Thyroid gland (tissue), 4 donors: Measurements from ENCODE around the gene HDDC3. TPM values are rescaled to one million over a fixed set of nuclear protein-coding genes. Genes with fewer than 3 reads are reported as not detected.
A peak's percentile ranks its signal among the peaks of the same experiment; 100 is the strongest.

ENCODE experiments used
- DNase-seq, 2 donors: peaks; one replicate each; pipeline ENCODE4 v3.0.0-alpha.2; 2019
- H3K27ac ChIP-seq, 3 donors: fragments of 200-600 bp; sonication (generic); 1 replicate in 2 of 3; 2 replicates in 1 of 3; pipeline ENCODE4 v1.5.1; 2016 to 2019; ENCODE audit warnings: mild to moderate bottlenecking in 1 of 3, moderate library complexity in 1 of 3
- H3K27me3 ChIP-seq: fragments of 200-600 bp; sonication (generic); one replicate; pipeline ENCODE4 v1.5.1; 2019
- H3K36me3 ChIP-seq, 2 donors: fragments of 200-600 bp; sonication (generic); one replicate each; pipeline ENCODE4 v1.5.1; 2016 to 2019
- H3K4me1 ChIP-seq, 2 donors: fragments of 200-600 bp; sonication (generic); one replicate each; pipeline ENCODE4 v1.5.1; 2017 to 2019
- H3K4me3 ChIP-seq, 3 donors: fragments of 200-600 bp; sonication (generic); replicated peaks in 1 of 3; 1 replicate in 2 of 3; 2 replicates in 1 of 3; pipeline ENCODE4 v1.5.1; 2016; ENCODE audit warnings: mild to moderate bottlenecking in 1 of 3
- H3K9me3 ChIP-seq: fragments of 200-600 bp; sonication (generic); one replicate; pipeline ENCODE4 v1.5.1; 2017
- POLR2A ChIP-seq, 2 donors: fragments of 450-650 bp; IDR thresholded peaks; one replicate each; pipeline ENCODE4 v1.6.1; 2017; ENCODE audit warnings: antibody characterized with exemption in 2 of 2, mild to moderate bottlenecking in 2 of 2, moderate library complexity in 1 of 2
- WGBS, 2 donors: methylation state at CpG; one replicate each; pipeline ENCODE4 v1.1.5; 2017; 5-methylcytosine and 5-hydroxymethylcytosine counted together
- intact Hi-C: fragments of 100-400 bp; cut with DNase I; formaldehyde crosslinking; loops from one replicate; pipeline ENCODE4 v1.15.1; 2023
- total RNA-seq, 4 donors: library from RNA; depleted of rRNA; stranded (reverse); fragments of >200 nt; gene quantifications; one replicate each; pipeline ENCODE4 v1.2.3, GENCODE V29; 2016
- TF ChIP-seq, protein P1 (sequence below), 6 experiments: fragments of 200-600 bp in 3 of 6; fragments of 450-650 bp in 3 of 6; sonication (generic) in 3 of 6; IDR thresholded peaks; one replicate each; pipeline ENCODE4 v1.5.1; 2016 to 2019; ENCODE audit warnings: antibody characterized with exemption in 6 of 6, mild to moderate bottlenecking in 2 of 6, inconsistent platforms in 1 of 6, moderate library complexity in 1 of 6

Gene HDDC3, protein sequence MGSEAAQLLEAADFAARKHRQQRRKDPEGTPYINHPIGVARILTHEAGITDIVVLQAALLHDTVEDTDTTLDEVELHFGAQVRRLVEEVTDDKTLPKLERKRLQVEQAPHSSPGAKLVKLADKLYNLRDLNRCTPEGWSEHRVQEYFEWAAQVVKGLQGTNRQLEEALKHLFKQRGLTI
- 10 to 100 TPM; 13.3 to 25.7 (median 18.0) TPM for total RNA-seq

DNA sequence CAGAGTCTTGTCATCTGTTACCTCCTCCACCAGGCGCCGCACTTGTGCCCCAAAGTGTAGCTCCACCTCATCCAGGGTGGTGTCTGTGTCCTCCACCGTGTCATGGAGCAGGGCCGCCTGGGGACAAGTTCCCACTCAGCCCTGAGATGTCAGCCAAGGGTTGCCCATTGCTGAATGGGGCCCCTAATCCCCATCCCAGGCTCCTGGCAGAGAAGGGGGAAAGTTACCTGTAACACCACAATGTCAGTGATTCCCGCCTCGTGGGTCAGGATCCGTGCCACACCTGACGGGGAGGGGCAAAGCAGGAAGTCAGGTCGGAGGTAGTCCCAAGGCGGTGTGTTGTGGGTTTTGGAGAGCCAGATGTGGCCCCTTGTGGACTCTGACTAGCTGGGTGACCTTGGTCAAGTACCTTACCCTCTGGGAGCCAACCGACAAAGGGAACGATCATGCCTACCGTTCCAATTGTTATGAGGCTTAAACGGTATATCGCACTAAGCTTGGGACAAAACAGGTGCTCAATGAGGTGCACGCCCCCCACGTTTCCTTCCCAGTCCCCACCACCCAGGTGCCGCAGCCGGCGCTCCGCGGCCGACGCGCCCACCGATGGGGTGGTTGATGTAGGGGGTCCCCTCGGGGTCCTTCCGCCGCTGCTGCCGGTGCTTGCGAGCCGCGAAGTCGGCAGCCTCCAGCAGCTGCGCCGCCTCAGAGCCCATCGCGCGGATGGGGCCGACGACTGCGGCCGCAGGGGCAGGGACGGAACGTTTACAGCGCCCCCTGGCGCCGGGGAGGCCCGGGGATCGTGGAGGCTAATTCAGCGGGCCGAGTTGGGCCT is at the start of gene HDDC3:
Gene HDDC3, minus strand, starts transcription at position 722 of the 832 bp plus-strand sequence. Its CDS starts 9 bp downstream, at position 713.
- 0 to 3% methylated on average over 8 to 23 of the region's 52 CpGs for WGBS, 2 donors
- peaks cover 23 to 45% of the 10 kb centered on the region in 2 donors for H3K4me1 ChIP-seq
- intact Hi-C loops, result no loop called here

DNA sequence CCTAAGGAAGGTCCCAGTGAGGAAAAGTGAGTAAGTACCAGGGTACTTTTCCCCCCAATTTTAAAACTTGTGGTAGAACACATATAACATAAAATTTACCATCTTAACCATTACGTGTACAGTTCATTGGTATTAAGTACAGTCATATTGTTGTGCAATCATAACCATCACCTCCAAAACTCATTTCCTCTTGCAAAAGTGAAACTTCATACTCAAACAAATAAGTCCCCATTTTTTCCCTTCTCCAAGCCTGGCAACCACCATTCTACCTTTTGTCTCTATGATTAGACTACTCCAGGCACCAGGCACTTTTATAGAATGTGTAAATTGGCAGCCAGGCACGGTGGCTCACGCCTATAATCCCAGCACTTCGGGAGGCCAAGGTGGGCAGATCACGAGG is 49.8 kb upstream of the HDDC3 start:
- no peaks in the 10 kb centered on the region for H3K27me3 ChIP-seq
- no peaks in the 10 kb centered on the region for H3K4me1 ChIP-seq
- no peaks in the 10 kb centered on the region for H3K9me3 ChIP-seq
- TF ChIP-seq POLR2A (IDR thresholded peaks at IDR 0.05), result no peak
- TF ChIP-seq, protein P1, sequence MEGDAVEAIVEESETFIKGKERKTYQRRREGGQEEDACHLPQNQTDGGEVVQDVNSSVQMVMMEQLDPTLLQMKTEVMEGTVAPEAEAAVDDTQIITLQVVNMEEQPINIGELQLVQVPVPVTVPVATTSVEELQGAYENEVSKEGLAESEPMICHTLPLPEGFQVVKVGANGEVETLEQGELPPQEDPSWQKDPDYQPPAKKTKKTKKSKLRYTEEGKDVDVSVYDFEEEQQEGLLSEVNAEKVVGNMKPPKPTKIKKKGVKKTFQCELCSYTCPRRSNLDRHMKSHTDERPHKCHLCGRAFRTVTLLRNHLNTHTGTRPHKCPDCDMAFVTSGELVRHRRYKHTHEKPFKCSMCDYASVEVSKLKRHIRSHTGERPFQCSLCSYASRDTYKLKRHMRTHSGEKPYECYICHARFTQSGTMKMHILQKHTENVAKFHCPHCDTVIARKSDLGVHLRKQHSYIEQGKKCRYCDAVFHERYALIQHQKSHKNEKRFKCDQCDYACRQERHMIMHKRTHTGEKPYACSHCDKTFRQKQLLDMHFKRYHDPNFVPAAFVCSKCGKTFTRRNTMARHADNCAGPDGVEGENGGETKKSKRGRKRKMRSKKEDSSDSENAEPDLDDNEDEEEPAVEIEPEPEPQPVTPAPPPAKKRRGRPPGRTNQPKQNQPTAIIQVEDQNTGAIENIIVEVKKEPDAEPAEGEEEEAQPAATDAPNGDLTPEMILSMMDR (IDR thresholded peaks at IDR 0.05), result no peak
- no peaks in the 10 kb centered on the region for H3K36me3 ChIP-seq
- no peak overlapping the region for H3K27ac ChIP-seq
- no peak overlapping the region for H3K4me3 ChIP-seq
- no peak for DNase-seq
- WGBS, 2 donors, result 94 to 95% methylated on average over 5 of the region's 5 CpGs
- intact Hi-C loops, result no loop called here

More for the DNA sequence above, at the start of gene HDDC3:
- Histone ChIP-seq H3K27me3 (no peaks in the 10 kb centered on the region), H3K27ac (peak within 1 kb of the TSS; percentile 68 to 97 (median 86)), H3K36me3 (no peaks in the 10 kb centered on the region), H3K4me3 (peak within 1 kb of the TSS; percentile 0 to 85 (median 32)), H3K9me3 (no peaks in the 10 kb centered on the region)
- DNase-seq, result peak; percentile 86 to 92
- peak in 1 of 2 donors; percentile 64 for TF ChIP-seq POLR2A (IDR thresholded peaks at IDR 0.05)
- TF ChIP-seq, protein P1 (IDR thresholded peaks at IDR 0.05), result peak; percentile 67 to 94 (median 88)

DNA sequence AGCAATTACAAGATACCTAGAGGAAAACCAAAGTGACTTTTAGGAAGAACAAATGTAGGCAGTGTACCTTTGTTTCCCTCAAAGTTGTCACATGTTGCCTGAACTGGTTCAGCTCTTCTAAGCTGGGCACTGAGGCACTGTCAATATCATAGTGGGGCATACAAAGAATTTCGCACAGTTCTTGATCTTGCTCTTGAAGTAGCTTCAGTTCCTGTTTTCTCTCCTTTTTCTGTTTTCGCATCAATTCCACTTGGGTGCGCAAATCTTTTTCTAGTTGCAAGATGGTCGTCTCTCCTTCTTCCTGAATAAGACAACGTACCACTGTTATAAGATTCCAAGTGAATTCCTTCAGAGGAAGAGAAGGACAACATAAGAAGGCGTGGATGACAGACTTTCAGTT is 49.3 kb upstream of the HDDC3 start:
- Histone ChIP-seq H3K27me3 (no peaks in the 10 kb centered on the region), H3K9me3 (no peaks in the 10 kb centered on the region), H3K27ac (no peak overlapping the region), H3K4me1 (no peaks in the 10 kb centered on the region), H3K36me3 (no peaks in the 10 kb centered on the region), H3K4me3 (no peak overlapping the region)
- intact Hi-C loops, result no loop called here
- no peak for TF ChIP-seq POLR2A (IDR thresholded peaks at IDR 0.05)
- TF ChIP-seq, protein P1 (IDR thresholded peaks at IDR 0.05), result no peak
- WGBS, 2 donors, result 85 to 93% methylated on average over 6 of the region's 6 CpGs
- no peak for DNase-seq

DNA sequence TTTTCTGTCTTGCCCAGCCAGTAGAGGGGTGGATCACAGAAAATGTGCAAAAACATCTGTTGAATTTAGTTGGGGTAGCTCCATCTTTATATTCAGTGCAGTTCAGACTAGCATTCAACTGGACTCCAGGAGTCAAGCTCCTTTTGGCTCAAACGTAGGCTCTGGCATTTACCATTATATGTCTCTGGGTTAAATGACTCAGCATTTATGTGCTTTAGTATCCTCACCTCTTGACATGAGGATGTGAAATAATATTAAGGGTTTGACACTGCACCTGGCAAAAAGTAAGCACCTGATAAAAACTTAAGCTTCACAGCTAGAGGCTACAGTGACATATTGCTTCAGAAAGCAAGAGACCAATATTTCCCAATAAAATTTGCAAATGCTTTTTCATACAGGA is 47.2 kb upstream of the HDDC3 start:
- WGBS, 2 donors, result 30 to 76% methylated on average over 1 of the region's 1 CpG
- intact Hi-C loops, result no loop called here
- Histone ChIP-seq H3K9me3 (no peaks in the 10 kb centered on the region), H3K36me3 (no peaks in the 10 kb centered on the region), H3K4me1 (no peaks in the 10 kb centered on the region), H3K27me3 (no peaks in the 10 kb centered on the region), H3K27ac (no peak overlapping the region), H3K4me3 (no peak overlapping the region)
- no peak for DNase-seq
- TF ChIP-seq POLR2A (IDR thresholded peaks at IDR 0.05), result no peak
- TF ChIP-seq, protein P1 (IDR thresholded peaks at IDR 0.05), result no peak

DNA sequence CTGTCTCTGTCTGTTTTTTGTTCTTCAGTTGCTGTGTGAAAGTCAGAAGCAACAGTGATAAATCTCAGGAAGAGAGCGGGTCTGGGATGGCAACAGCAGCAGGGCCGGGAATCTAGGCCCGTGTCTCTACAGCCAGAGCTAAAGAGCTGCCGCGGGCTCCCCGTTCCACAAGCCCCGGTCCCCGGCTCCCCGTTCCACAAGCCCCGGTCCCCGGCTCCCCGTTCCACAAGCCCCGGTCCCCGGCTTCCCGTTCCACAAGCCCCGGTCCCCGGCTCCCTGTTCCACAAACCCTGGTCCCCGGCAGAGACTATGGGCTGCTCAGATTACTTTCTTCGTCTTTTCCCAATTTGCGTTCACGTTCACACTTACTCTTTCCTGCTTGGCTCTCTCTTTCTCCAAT is 41.9 kb upstream of the HDDC3 start:
- H3K4me1 ChIP-seq, result no peaks in the 10 kb centered on the region
- H3K27me3 ChIP-seq, result no peaks in the 10 kb centered on the region
- no peaks in the 10 kb centered on the region for H3K9me3 ChIP-seq
- H3K36me3 ChIP-seq, result no peaks in the 10 kb centered on the region
- intact Hi-C loops, result no loop called here
- 90 to 95% methylated on average over 21 of the region's 21 CpGs for WGBS, 2 donors
- no peak for TF ChIP-seq POLR2A (IDR thresholded peaks at IDR 0.05)
- TF ChIP-seq, protein P1 (IDR thresholded peaks at IDR 0.05), result no peak
- no peak overlapping the region for H3K4me3 ChIP-seq
- DNase-seq, result no peak
- H3K27ac ChIP-seq, result no peak overlapping the region
